CD4-positive, alpha-beta T cell treated with Interleukin-1 beta for 1 hour (primary cell): ENCODE measurements around the gene ZBTB49.

Experiments
- DNase-seq, 2 donors: peaks; one replicate each; pipeline ENCODE4 v3.0.0-alpha.2; 2020 to 2022

The ZBTB49 gene

DNA sequence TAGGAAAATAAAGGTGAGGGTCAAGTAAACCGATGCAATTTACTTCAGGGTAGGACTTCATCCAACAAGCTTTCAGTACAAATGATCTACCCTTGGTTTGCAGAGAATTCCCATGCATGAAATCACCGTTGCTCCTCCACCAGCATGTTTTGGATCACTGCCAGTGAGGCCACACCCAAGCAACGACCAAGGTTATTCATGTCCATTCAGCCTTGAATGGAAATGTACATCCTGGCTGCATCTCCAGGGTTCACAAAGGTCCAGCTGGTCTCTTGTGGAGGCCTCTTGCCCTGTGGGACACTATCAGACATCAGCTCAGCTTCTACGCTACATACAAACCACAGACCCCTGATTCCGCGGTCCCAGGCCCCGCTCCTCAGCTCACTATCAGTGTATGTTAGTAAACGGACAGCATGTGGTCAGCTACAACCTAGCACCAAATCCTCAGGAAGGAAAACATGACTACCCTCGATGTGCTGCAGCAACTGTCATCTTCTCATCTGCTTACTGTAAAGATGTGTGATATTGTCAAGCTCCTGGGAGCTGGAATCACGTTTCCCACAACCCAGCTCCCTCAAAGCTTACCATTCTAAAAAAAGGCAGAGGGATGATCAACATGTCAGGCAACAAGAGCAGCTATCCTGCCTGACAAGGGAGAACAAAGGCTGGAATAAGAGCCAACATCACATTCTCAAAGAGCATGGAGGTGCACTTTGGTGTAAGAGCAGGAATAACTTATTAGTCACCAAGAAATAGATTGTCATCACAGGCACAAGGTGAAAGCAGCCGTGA is 5.0 kb upstream of the ZBTB49 start:
- DNase-seq: no peak

DNA sequence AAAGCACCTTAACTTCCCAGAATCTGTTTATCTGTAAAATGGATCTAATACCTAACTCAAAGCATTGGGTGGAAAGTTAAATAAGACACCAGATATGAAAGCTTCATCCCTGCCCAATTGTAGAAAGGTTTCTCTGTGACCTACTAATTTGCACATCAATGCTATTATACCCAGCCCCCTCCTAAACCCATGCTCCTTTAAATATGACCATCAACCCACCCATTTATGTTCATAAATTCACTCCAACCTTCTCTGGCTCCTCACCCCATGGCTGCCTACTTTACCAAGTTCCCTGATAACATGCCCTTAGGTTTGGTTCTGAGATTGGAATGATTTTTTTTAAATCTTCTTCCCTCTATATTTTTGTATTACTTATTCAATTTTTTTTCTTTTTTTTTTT is 2.0 kb upstream of the ZBTB49 start:
- no peak for DNase-seq

DNA sequence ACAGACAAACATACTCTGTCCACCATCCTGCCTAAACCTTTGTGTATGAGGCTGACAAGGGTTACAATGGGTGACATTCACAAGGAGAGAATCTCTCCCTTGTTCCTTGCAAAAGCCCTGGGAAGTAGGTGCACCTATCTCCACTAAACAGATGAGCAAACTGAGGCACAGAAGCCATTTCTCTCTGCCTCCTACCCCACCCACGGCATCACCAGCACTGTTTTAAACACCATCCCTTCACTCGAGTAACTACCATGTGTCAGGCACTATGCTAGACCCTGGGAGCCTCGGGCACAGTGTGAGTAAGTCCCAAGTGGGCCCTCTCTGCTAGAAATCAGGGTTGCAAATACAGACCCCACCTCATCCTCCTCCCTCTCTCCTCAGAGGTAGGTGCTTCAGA is 996 bp upstream of the ZBTB49 start:
- no peak for DNase-seq

DNA sequence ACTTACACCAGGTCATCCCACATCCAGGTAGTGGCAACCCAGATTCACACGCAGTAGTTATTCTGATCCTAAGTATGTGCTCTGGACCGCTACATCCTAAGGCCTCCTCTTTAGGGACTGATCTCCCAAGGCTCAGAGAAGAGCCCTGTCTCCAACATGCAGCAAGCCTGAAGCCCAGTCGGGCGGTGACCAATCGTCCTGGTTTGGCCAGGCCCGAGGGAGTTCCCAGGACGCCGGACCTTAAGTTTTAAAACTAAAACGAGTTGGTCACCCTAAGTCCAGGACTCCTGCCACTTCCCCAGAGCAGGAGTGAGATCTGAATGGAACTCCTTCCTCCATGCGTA is 482 bp upstream of the ZBTB49 start:
- no peak for DNase-seq

DNA sequence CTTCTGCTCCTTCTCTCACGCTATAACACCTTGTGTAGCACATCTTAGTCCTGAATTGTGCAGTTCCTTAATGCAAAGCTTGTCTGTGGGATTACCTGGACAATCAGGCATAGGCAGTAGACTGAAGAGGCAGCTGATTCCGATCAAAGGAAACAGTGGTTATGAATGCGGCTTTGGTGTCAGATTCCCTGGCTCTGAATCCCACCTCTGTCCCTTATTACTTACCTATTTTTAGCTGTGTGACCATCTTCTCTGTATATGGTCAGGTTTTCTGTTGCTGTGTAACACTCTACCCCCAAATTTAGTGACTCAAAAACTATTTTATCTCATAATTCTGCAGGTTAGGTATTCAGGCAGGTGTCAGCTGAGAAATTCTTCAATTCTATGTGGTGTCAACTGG is 3.2 kb downstream of the ZBTB49 start:
- DNase-seq: no peak

DNA sequence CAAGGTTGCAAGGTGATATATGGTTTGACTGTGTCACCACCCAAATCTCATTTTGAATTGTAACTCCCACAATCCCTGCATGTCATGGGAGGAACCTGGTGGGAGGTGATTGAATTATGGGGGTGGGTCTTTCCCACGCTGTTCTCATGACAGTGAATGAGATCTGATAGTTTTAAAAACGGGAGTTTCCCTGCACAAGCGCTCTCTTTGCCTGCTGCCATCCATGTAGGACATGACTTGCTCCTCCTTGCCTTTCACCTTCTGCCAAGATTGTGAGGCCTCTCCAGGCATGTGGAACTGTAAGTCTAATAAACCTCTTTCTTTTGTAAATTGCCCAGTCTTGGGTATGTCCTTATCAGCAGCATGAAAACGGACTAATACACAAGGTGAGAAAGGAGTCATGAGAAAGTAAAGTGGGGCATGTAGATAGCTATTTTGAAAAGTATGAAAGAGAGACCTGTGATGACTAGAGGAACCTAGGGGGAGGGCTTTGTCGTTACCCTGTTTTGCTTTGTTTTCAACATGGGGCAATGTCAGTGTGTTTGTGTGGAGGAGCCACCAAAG is 6.3 kb downstream of the ZBTB49 start:
- no peak for DNase-seq

DNA sequence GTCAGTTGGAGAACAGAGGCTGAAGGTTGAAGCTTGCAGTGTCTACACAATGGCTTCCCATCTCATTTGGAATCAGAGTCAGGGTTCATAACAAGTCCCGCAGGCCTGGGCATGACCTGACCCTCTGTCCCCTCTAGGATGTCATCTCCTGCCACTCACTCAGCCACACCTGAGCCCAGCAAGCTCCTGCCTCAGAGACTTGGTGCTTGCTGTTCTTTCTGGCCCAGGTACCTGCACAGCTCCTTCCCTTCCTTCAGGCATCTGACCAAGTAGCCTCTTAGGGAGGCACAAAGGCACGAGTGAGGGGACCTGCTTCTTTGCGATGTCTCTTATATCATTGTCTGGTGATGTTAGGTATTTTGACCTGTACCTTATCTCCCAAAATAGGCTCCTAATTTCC is 9.0 kb downstream of the ZBTB49 start:
- DNase-seq: no peak

DNA sequence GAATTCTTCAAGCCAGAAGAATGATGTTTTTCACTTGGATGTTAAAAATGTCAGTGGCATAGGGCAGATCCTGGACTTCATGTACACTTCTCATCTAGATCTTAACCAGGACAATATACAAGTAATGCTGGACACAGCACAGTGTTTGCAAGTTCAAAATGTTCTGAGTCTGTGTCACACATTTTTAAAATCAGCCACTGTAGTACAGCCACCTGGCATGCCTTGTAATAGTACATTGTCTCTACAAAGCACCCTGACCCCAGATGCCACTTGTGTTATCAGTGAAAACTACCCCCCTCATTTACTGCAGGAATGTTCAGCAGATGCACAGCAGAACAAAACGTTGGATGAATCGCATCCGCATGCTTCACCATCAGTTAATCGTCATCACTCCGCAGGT is 11.9 kb downstream of the ZBTB49 start:
- DNase-seq: no peak

DNA sequence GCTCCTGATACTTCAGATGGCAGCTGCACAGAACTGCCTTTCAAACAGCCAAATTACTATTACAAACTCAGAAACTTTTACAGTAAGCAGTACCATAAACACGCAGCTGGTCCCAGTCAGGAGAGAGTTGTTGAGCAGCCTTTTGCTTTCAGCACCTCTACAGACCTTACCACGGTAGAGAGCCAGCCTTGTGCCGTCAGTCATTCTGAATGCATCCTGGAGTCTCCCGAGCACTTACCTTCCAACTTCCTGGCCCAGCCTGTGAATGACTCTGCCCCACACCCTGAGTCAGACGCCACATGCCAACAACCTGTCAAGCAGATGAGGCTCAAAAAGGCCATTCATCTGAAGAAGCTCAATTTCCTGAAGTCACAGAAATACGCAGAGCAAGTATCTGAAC is 12.4 kb downstream of the ZBTB49 start:
- no peak for DNase-seq

DNA sequence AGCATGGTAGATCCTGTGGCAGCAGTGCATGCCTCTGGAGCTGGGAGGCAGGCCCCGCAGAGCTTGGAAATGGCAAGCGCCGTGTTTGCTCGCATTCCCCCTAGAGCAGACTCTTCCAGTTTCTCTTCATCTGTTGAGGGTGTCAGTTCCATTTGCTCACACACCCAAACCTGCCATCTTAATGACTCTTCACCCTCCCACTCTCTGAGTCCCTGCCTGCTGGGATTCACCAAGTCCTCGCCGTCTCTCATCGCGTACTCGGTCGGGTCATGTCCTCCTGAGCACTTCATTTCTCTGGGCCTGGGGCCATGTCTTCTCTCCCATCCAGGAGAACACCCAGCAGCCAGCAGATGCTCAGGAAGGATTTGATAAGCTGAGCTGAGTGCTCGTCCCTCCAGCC is 16.9 kb downstream of the ZBTB49 start:
- no peak for DNase-seq

DNA sequence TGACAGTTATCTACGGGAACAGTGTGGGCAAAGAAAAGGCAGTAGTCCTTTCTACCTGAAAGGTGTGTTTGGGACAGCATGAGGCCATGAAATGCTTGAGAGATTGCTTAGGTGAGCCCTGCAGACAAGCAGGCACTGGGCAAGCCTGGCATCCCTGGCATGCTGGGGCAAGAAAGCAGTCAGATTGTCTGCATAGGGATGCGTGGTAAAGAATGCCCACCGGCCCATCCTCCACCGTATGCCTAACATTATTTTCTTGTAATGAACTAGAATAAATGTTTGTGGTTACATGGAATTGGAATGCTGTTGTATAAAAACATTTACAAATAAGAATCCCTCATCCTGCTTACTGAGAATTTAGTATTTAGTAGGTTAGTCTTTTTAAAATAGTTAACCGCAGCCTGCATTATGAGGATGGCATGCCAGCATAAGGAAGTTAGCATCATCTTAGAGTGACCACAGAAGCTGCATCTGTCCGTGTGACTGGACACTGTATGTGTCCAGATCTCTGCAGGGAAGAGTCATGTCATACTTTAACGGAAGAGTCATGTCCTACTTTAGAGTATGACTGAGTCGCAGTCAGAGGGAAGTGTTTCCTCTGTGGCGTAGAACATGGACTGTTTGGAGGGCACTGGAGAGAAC is 18.9 kb downstream of the ZBTB49 start:
- no peak for DNase-seq

DNA sequence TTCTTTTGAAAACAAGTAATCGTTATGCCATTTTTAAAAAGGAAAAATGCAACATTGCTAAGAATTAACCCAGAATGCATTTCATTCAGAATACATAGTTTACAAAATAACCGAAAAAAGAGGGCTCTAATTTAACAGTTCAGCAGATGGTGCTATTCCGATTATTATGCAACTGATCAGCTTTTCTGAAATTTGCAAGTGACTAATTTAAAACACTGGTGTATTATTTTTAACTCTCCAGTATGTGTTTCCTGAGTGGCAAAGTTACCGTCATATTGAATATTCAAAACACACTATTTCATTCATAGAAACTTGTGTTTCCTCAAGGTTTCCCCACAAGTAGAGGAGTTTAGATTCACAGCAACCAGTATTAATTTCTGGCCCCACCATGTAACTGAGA is 21.1 kb downstream of the ZBTB49 start:
- DNase-seq: no peak

DNA sequence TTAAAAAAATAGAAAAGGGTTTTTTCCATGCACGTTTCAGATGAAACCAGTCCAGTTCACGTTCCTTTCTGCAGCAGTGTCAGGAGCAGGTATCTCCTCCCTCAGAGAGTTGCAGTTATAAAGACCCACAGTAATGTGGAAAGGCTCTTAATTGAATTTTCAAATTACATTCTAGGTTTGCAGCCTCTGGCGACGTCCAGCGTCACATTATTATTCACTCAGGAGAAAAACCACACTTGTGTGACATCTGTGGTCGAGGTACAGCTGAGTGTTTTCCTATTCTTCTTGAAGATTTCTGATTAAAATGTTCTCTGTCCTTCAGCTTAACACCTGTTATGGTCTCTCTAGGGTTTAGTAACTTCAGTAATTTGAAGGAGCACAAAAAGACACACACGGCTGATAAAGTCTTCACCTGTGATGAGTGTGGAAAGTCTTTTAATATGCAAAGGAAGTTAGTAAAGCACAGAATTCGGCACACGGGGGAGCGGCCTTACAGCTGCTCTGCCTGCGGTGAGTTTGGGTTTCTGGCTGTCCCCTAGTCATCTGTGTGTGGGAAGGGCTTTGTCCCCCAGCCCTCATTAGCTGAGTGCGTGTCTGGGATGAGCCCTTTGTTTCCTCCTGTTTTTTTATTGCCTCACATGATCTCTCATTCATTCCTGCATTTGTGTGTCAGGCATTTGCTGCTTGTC is 25.6 kb downstream of the ZBTB49 start:
- no peak for DNase-seq

DNA sequence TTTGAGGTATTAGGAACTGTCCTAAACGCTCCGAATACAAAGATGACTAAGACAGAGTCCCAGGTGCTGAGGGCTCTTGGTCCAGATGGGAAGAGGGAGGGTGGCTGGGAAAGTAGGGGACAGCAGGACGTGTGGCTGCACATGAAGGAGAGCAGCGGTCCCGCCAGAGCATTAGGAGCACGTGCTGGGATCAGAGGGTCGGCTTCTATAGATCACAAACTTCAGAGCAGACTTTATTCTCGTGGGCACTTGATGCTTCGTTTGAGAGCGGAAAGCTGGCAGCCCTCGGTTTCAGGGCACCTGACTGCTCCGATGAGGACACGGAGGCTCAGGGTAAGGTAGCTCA is 26.1 kb downstream of the ZBTB49 start:
- no peak for DNase-seq

DNA sequence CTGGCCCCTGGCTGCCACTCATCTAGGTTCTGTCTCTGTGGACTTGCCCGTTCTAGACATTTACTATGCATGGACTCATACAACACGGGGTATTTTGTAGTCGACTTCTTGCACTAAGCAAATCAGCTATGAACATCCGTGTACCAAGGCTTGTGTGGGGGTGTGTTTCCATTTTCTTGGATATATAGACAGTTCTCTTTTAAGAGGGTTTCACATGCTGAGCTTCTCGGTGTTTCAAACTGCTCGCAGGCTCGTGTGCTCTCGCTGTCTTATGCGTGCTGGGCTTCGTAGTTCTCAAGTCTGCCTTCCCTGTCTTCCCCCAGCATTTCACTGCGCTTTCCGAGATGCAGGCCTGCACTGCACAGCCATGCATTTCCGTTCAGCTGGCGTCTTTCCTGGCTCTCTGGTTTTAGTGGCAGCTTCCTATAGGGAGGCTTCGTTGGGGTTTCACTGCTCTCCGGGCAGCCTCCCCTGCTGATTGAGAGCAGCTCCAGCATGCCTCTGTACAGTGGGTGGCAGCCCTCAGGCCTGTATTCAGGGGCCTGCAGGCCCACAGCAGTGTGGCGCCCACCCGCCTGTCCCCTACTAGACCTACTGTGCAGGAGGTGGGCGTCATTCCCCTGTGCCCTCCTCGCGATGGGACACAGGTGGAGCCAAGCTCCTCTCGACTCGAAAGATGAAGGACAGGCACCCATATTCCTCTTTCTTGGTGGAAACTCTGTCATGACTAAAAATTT is 27.6 kb downstream of the ZBTB49 start:
- no peak for DNase-seq

DNA sequence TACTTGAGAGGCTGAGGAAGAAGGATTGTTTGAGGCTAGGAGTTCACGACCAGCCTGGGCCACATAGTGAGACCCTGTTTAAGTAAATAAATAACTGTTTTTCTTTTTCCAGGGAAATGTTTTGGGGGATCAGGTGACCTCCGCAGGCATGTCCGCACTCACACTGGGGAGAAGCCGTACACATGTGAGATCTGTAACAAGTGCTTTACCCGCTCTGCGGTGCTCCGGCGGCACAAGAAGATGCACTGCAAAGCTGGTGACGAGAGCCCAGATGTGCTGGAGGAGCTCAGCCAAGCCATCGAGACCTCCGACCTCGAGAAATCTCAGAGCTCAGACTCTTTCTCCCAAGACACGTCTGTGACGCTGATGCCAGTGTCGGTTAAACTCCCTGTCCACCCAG is 30.5 kb downstream of the ZBTB49 start:
- DNase-seq: no peak

DNA sequence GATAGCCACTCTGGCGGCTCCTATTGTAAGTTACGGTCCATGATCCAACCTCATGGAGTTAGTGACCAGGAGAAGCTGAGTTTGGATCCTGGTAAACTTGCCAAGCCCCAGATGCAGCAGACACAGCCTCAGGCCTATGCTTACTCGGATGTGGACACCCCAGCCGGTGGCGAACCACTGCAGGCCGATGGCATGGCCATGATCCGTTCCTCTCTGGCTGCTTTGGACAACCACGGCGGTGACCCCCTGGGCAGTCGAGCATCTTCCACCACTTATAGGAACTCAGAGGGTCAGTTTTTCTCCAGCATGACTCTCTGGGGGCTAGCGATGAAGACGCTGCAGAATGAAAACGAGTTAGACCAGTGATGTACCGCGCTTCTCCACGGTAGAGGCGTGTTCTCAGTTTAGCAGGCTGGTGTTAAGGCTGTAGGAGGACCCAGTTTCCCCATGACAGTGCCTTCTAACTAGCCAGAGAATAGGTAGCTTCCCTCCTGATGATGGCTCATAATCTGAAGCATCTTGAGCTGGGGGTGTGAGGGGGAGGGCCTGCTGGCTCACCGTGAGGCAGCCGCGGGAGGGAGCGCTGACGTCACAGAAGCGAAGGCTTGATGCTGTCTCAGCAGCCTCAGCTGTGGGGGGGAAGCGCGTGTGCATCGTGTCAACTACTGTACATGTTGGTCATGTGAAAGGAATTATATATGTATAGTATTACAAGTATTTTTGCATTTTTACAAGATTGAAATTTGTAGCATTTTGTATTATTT is 31.1 kb downstream of the ZBTB49 start:
- DNase-seq: no peak

DNA sequence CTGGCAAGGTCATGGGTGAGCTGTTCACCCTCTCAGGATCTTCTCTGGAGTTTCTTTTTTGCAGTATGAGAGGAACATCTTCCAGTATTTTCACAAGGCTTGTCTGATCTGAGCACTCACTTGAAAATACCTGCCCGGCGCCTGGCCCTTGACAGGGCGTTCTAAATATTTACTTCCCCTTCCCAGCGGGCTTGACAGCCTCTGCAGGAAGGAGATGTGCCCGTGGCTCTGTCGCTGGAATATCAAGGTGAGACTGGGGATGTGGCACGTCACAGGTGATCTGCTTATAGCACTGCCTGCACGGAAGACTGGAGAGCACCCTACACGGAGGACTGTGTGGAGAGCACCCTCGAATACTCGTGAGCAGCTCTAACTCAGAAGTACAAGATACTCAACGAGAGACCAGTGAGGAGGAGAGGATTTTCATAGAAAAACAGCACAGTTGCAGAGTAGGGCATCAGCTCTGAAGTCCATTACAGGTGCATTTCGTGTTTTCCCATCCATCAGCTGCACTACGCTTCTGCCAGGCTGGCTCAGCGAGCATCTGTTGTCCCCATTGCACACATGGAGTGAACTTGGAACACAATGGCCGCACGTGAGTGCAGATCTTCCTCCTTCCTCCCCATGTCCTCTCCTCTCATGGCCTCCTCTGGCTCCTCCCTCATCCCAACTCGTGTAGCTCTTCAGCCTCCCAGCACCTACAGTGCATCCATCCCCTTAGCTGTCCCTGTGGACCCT is 32.1 kb downstream of the ZBTB49 start:
- DNase-seq: no peak

DNA sequence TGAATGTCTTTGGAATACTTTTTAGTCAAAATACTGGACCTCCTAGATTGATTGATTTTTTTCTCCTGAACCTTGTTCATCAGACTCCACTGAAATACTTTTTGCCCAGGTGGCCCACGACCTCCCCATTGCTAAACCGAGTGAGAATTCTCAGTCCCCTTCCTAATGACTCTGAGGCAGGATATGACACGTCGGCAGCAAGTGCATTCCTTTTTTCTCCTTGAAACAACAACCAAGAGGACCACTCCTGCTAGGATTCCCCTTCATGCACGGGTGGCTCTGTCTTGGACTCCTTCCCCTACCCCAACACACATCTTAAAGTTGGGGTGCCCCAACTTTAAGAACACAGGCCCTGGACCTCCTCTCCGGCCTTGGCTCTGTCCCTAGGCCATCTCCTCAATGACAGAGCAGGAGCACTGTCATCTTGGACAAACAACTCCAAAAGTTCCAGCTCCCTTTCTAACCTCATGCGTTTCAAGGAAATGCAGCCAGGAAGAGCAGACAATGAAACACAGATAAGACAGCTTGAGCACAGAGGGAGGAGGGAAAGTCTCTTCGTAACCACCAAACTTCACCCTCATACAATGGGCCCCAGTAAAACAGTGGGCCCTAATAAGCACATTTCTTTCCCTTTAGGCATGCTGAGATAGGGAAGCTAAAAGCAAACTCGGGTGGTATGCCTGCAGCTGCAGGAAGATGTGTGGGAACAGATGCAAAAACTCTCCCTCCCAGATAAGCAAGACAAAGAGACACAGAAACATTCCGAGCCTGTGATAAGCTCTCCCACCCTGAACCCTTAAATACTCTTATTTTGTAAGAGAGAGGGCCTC is 33.9 kb downstream of the ZBTB49 start:
- no peak for DNase-seq

DNA sequence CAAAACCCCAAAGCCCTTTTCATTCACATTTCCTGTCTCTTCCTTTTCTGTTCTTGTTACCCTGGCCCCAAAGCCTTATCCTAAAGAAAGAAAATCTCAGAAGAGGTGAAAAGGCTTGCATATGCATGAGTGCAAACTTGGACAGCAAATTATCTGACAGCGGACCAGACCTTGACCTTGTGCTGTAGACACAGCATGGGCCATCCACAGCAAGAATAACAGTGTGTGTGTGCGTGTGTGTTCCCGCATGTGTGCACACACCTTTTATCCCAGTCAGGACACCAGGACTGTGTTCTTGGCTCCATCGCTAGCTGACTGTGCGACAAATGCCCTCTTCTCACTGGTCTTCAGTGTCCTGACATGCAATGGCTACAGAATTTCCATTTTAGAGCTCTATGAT is 35.3 kb downstream of the ZBTB49 start:
- no peak for DNase-seq

DNA sequence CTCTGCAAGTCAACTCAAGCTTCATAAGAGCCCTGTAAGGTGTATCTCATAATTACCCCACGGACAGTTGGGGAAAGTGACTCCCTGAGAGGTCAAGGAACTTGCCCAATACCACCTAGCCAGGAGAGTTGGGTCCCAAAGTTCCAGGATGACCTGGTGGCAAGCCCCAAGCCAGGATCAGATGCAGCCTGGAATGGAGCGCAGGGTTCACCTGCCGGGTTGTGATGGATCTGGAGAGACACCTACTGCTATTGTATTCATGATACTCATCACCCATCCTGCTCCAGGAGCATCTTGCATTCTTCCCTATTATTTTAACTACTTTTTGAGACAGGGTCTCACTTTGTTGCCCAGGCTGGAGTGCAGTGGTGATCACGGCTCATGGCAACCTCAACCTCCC is 36.1 kb downstream of the ZBTB49 start:
- no peak for DNase-seq
